ENCODE data around the gene TMEM92.
"Not testable (repeated sequence)": the region's sequence is repeated elsewhere in the genome, so short reads cannot be mapped to it uniquely, and the experiment has no call there.

The TMEM92 gene

GRCh38 chr17:50276588-50277356 is 2.5 kb downstream of the TMEM92 start:
- DNase-seq, result no peak

- no peak for DNase-seq
These were observed 3.1 kb downstream of the TMEM92 start for GRCh38 chr17:50277357-50277754.

GRCh38 chr17:50278526-50279180 is 4.4 kb downstream of the TMEM92 start:
- DNase-seq, result no peak

- DNase-seq, result no peak
These were observed 4.9 kb downstream of the TMEM92 start for GRCh38 chr17:50279181-50279526.

- no peak for DNase-seq
These were observed 5.4 kb downstream of the TMEM92 start for GRCh38 chr17:50279639-50280038.

- DNase-seq, result no peak
These were observed 5.8 kb downstream of the TMEM92 start for GRCh38 chr17:50280068-50280467.

GRCh38 chr17:50280801-50281441 is 6.7 kb downstream of the TMEM92 start:
- DNase-seq, result no peak

- DNase-seq, result no peak
These were observed 7.6 kb downstream of the TMEM92 start for GRCh38 chr17:50281739-50282401.

- no peak for DNase-seq
These were observed 9.0 kb downstream of the TMEM92 start for GRCh38 chr17:50283246-50283645.

GRCh38 chr17:50283714-50284113 is 9.4 kb downstream of the TMEM92 start:
- no peak for DNase-seq

GRCh38 chr17:50285941-50286340 is 11.7 kb downstream of the TMEM92 start:
- DNase-seq, result no peak

GRCh38 chr17:50287302-50287701 is 13.0 kb downstream of the TMEM92 start:
- not testable (repeated sequence) for DNase-seq

GRCh38 chr17:50288306-50288705 is 14.0 kb downstream of the TMEM92 start:
- DNase-seq, result no peak

- DNase-seq, result no peak
These were observed 15.0 kb downstream of the TMEM92 start for GRCh38 chr17:50289278-50289677.

- no peak for DNase-seq
These were observed 15.9 kb downstream of the TMEM92 start for GRCh38 chr17:50289991-50290702.

- no peak for DNase-seq
These were observed 16.7 kb downstream of the TMEM92 start for GRCh38 chr17:50290933-50291332.

- no peak for DNase-seq
These were observed 18.2 kb downstream of the TMEM92 start for GRCh38 chr17:50292465-50292864.

GRCh38 chr17:50295021-50295420 is 20.8 kb downstream of the TMEM92 start:
- DNase-seq, result no peak

- peak; percentile 36 for DNase-seq
These were observed 23.2 kb downstream of the TMEM92 start for GRCh38 chr17:50297407-50297865.

GRCh38 chr17:50298018-50298417 is 23.8 kb downstream of the TMEM92 start:
- no peak for DNase-seq

- DNase-seq, result no peak
These were observed 25.5 kb downstream of the TMEM92 start for GRCh38 chr17:50299776-50300175.

- DNase-seq, result not testable (repeated sequence)
These were observed 26.6 kb downstream of the TMEM92 start for GRCh38 chr17:50300824-50301223.

Data from DMS79 treated with DMSO at 0.1 percent for 48 hours (cell line).